A549 (cell line): ENCODE results near the gene FAM193A. TPM values are rescaled to one million over a fixed set of nuclear protein-coding genes. Genes with fewer than 3 reads are reported as not detected.

Experiments used
- ATAC-seq, 2 experiments: fragments of 200-7000 bp in 1 of 2; fragments of >200 bp in 1 of 2; cut with Nextera tagmentation in 1 of 2; cut with Tn5 transposase in 1 of 2; 3 replicates each; pipeline versions ENCODE4 v1.8.0 to v1.9.1; 2018 to 2020; ENCODE audit warnings: mild to moderate bottlenecking in 1 of 2, moderate library complexity in 1 of 2
- CTCF ChIA-PET: fragments of 300-600 bp; sonication (Branson Sonifier 250); formaldehyde crosslinking; extraction: SDS; loops from one replicate; lab custom pipeline; 2021; ENCODE audit warnings: antibody characterized with exemption, inconsistent platforms; lab: Yijun Ruan, JAX
- POLR2A ChIA-PET: fragments of 350-600 bp; formaldehyde crosslinking; extraction: SDS; loops from one replicate; lab custom pipeline; 2021; ENCODE audit warnings: antibody characterized with exemption, inconsistent platforms; lab: Yijun Ruan, JAX
- DNase-seq, 2 experiments: peaks; one replicate each; pipeline versions ENCODE4 v3.0.0 to v3.0.0-alpha.2; 2011 to 2016; ENCODE audit warnings: low read depth in 1 of 2, low spot score in 1 of 2
- FAIRE-seq: peaks from 2 replicates; lab custom pipeline; 2011; peaks lifted over from hg19 to GRCh38; lab: Jason Lieb, UNC
- H3K27ac ChIP-seq, 2 experiments: fragments of >200 bp; sonication (Bioruptor Twin); formaldehyde crosslinking; 3 replicates each; pipeline ENCODE4 v1.5.1; 2016 to 2017
- H3K4me1 ChIP-seq: fragments of >200 bp; sonication (Bioruptor Twin); formaldehyde crosslinking; 3 replicates; pipeline ENCODE4 v1.6.1; 2016
- H3K4me2 ChIP-seq: fragments of >200 bp; sonication (Bioruptor Twin); formaldehyde crosslinking; 3 replicates; pipeline ENCODE4 v1.6.1; 2016
- H3K4me3 ChIP-seq: fragments of >200 bp; sonication (Bioruptor Twin); formaldehyde crosslinking; 3 replicates; pipeline ENCODE4 v1.5.1; 2016
- H3K9me3 ChIP-seq: fragments of >200 bp; sonication (Bioruptor Twin); formaldehyde crosslinking; 3 replicates; pipeline ENCODE4 v1.6.1; 2016
- BCL3 ChIP-seq: fragments of >200 bp; sonication (Bioruptor Twin); formaldehyde crosslinking; IDR thresholded peaks from 3 replicates; pipeline ENCODE4 v1.6.1; 2016
- BHLHE40 ChIP-seq: IDR thresholded peaks from 2 replicates; pipeline ENCODE4 v1.6.1; 2012; ENCODE audit warnings: low read depth, low read length, inconsistent platforms
- CHD4 ChIP-seq: fragments of 200-600 bp; sonication (generic); IDR thresholded peaks from 2 replicates; pipeline ENCODE4 v1.6.1; 2016; ENCODE audit warnings: antibody characterized with exemption, mild to moderate bottlenecking, borderline replicate concordance
- E2F6 ChIP-seq: IDR thresholded peaks from 2 replicates; pipeline ENCODE4 v1.6.1; 2012; ENCODE audit warnings: low read depth, borderline replicate concordance
- EHF ChIP-seq: fragments of 250-450 bp; sonication (Bioruptor Pico); IDR thresholded peaks from 2 replicates; pipeline ENCODE4 v1.5.0; 2020; ENCODE audit warnings: mild to moderate bottlenecking
- EHMT2 ChIP-seq: fragments of 200-600 bp; sonication (generic); IDR thresholded peaks from 2 replicates; pipeline ENCODE4 v1.6.1; 2016; ENCODE audit warnings: antibody characterized with exemption, low read depth, mild to moderate bottlenecking, moderate library complexity
- ELK1 ChIP-seq: fragments of 150-350 bp; IDR thresholded peaks from 2 replicates; pipeline ENCODE4 v1.6.1; 2014; ENCODE audit warnings: low read depth, mild to moderate bottlenecking, low read length
- EP300 ChIP-seq, 2 experiments: fragments of >200 bp; sonication (Bioruptor Twin); formaldehyde crosslinking; IDR thresholded peaks; 2 replicates in 1 of 2; 3 replicates in 1 of 2; pipeline ENCODE4 v1.6.1; 2016 to 2017
- ESRRA ChIP-seq: fragments of 150-350 bp; IDR thresholded peaks from 2 replicates; pipeline ENCODE4 v1.6.1; 2014; ENCODE audit warnings: mild to moderate bottlenecking, low read length, borderline replicate concordance
- FOSL2 ChIP-seq, 2 experiments: fragments of 450-650 bp in 1 of 2; fragments of >200 bp in 1 of 2; sonication (Bioruptor Twin) in 1 of 2; formaldehyde crosslinking; IDR thresholded peaks; 2 replicates each; pipeline versions ENCODE4 v1.5.0 to v1.6.1; 2016 to 2020; ENCODE audit warnings: mild to moderate bottlenecking in 1 of 2, moderate library complexity in 1 of 2
- FOXS1 ChIP-seq: fragments of 250-450 bp; sonication (Bioruptor Pico); IDR thresholded peaks from 2 replicates; pipeline ENCODE4 v1.5.0; 2020; ENCODE audit warnings: mild to moderate bottlenecking, moderate library complexity
- GATA3 ChIP-seq: IDR thresholded peaks from 2 replicates; pipeline ENCODE4 v1.6.1; 2012; ENCODE audit warnings: borderline replicate concordance
- HDAC2 ChIP-seq: fragments of 200-600 bp; sonication (generic); IDR thresholded peaks from 2 replicates; pipeline ENCODE4 v1.6.1; 2016
- HES2 ChIP-seq: fragments of >200 bp; sonication (Bioruptor Twin); formaldehyde crosslinking; IDR thresholded peaks from 2 replicates; pipeline ENCODE4 v1.6.1; 2016
- HOXA7 ChIP-seq: fragments of 250-450 bp; sonication (Bioruptor Pico); IDR thresholded peaks from 2 replicates; pipeline ENCODE4 v1.5.0; 2020; ENCODE audit warnings: mild to moderate bottlenecking, moderate library complexity
- HOXB13 ChIP-seq: fragments of 250-450 bp; sonication (Bioruptor Pico); IDR thresholded peaks from 2 replicates; pipeline ENCODE4 v1.5.0; 2020; ENCODE audit warnings: low read depth, mild to moderate bottlenecking, moderate library complexity
- HOXB5 ChIP-seq: fragments of 250-450 bp; sonication (Bioruptor Pico); IDR thresholded peaks from 2 replicates; pipeline ENCODE4 v1.5.0; 2020; ENCODE audit warnings: mild to moderate bottlenecking, moderate library complexity
- MAX ChIP-seq: IDR thresholded peaks from 2 replicates; pipeline ENCODE4 v1.6.1; 2012
- NFE2L2 ChIP-seq: fragments of 150-350 bp; conservative IDR thresholded peaks from 2 replicates; pipeline ENCODE4 v1.6.1; 2014; ENCODE audit warnings: low read length
- NPAS2 ChIP-seq: fragments of 250-450 bp; sonication (Bioruptor Pico); IDR thresholded peaks from 2 replicates; pipeline ENCODE4 v1.8.0; 2022; ENCODE audit warnings: mild to moderate bottlenecking, moderate library complexity, borderline replicate concordance
- PHF8 ChIP-seq: fragments of 200-600 bp; sonication (generic); IDR thresholded peaks from 2 replicates; pipeline ENCODE4 v1.6.1; 2016; ENCODE audit warnings: low read depth, mild to moderate bottlenecking, antibody characterized with exemption, moderate library complexity, borderline replicate concordance
- RARB ChIP-seq: fragments of 250-450 bp; sonication (Bioruptor Pico); IDR thresholded peaks from 2 replicates; pipeline ENCODE4 v1.8.0; 2021; ENCODE audit warnings: mild to moderate bottlenecking, moderate library complexity
- RCOR1 ChIP-seq: fragments of 150-350 bp; IDR thresholded peaks from 2 replicates; pipeline ENCODE4 v1.6.1; 2014; ENCODE audit warnings: antibody characterized with exemption, low read length, low read depth
- RFX5 ChIP-seq: fragments of 450-650 bp; IDR thresholded peaks from 2 replicates; pipeline ENCODE4 v1.7.1; 2014; ENCODE audit warnings: antibody characterized with exemption, mild to moderate bottlenecking, moderate library complexity
- RNF2 ChIP-seq: fragments of 200-600 bp; sonication (generic); IDR thresholded peaks from 2 replicates; pipeline ENCODE4 v1.6.1; 2016; ENCODE audit warnings: low read depth, mild to moderate bottlenecking, antibody characterized with exemption, moderate library complexity, borderline replicate concordance
- SREBF2 ChIP-seq: fragments of 450-650 bp; IDR thresholded peaks from 2 replicates; pipeline ENCODE4 v1.6.1; 2014; ENCODE audit warnings: mild to moderate bottlenecking, moderate library complexity
- TFCP2L1 ChIP-seq: fragments of 250-450 bp; sonication (Bioruptor Pico); IDR thresholded peaks from 2 replicates; pipeline ENCODE4 v1.5.0; 2021; ENCODE audit warnings: mild to moderate bottlenecking
- TP53 ChIP-seq: fragments of 250-450 bp; sonication (Bioruptor Pico); IDR thresholded peaks from 2 replicates; pipeline ENCODE4 v1.5.0; 2021; ENCODE audit warnings: mild to moderate bottlenecking, moderate library complexity
- ZFP36 ChIP-seq: fragments of 450-650 bp; IDR thresholded peaks from 2 replicates; pipeline ENCODE4 v1.6.1; 2014; ENCODE audit warnings: borderline replicate concordance; ENCODE audit not compliant: partially characterized antibody
- ZNF302 ChIP-seq: fragments of 250-450 bp; sonication (Bioruptor Pico); IDR thresholded peaks from 2 replicates; pipeline ENCODE4 v1.9.0; 2021; ENCODE audit warnings: inconsistent platforms, mild to moderate bottlenecking, moderate library complexity
- WGBS: methylation state at CpG from one replicate; pipeline ENCODE4 v1.1.6; 2017; ENCODE audit errors: missing lambda C conversion rate; 5-methylcytosine and 5-hydroxymethylcytosine counted together
- polyA plus RNA-seq, 4 experiments: library from polyadenylated mRNA; depleted of rRNA in 3 of 4; stranded (reverse); fragments of >200 nt; fragmentation: RNase III in 1 of 4; extraction: RNeasy Plus Mini Kit Qiagen cat#74134 plus additional on column Dnase treatment in 1 of 4; gene quantifications; 2 replicates in 3 of 4; 3 replicates in 1 of 4; pipeline ENCODE4 v1.2.3, GENCODE V29; 2011 to 2017

Gene FAM193A
- polyA plus RNA-seq, 2 of the 4 experiments (the other 2 are of a cell fraction): 4.5 to 6.7 TPM

- TF ChIP-seq NFE2L2 (no peak), RFX5 (no peak), ZFP36 (no peak), MAX (no peak)
- 94% methylated on average over 5 of the region's 6 CpGs for WGBS
- no peaks in the 10 kb centered on the region for H3K4me1 ChIP-seq
- H3K4me2 ChIP-seq: no peak overlapping the region
- H3K9me3 ChIP-seq: no peaks in the 10 kb centered on the region
- DNase-seq (no peak), FAIRE-seq (no peak), ATAC-seq (no peak)
- CTCF ChIA-PET: no interaction called here
- H3K4me3 ChIP-seq: no peak overlapping the region
- POLR2A ChIA-PET: no interaction called here
- no peak overlapping the region for H3K27ac ChIP-seq
These were observed 64.4 kb downstream of the FAM193A start for GRCh38 chr4:2600878-2601277.

GRCh38 chr4:2604614-2605013, 68.2 kb downstream of the FAM193A start:
- ChIA-PET POLR2A (no interaction called here), CTCF (no interaction called here)
- TF ChIP-seq ZNF302 (CRISPR knock-in tag): no peak
- no peak for TF ChIP-seq HOXB5 (CRISPR knock-in tag)
- no peak for TF ChIP-seq EP300 (IDR thresholded peaks at IDR 0.05)
- no peak for TF ChIP-seq BCL3
- TF ChIP-seq PHF8: no peak
- no peak for TF ChIP-seq RNF2
- no peak for TF ChIP-seq SREBF2
- no peak for TF ChIP-seq FOSL2 (IDR thresholded peaks at IDR 0.05)
- TF ChIP-seq FOSL2 (CRISPR knock-in tag; IDR thresholded peaks at IDR 0.05): no peak
- TF ChIP-seq HES2: no peak
- TF ChIP-seq ESRRA: no peak
- TF ChIP-seq BHLHE40: no peak
- TF ChIP-seq EHMT2: no peak
- no peak for TF ChIP-seq RCOR1
- no peak for DNase-seq
- FAIRE-seq: no peak
- H3K4me3 ChIP-seq: no peak overlapping the region
- 86% methylated on average over 4 of the region's 4 CpGs for WGBS
- no peak overlapping the region for H3K27ac ChIP-seq
- no peak overlapping the region for H3K4me2 ChIP-seq
- H3K4me1 ChIP-seq: no peaks in the 10 kb centered on the region
- no peak for ATAC-seq
- H3K9me3 ChIP-seq: no peaks in the 10 kb centered on the region

GRCh38 chr4:2606960-2607506, 70.6 kb downstream of the FAM193A start:
- no peaks in the 10 kb centered on the region for H3K4me1 ChIP-seq
- FAIRE-seq: no peak
- TF ChIP-seq RARB (CRISPR knock-in tag): no peak
- no peak for TF ChIP-seq ZFP36
- no peak for TF ChIP-seq E2F6
- no peak for TF ChIP-seq NFE2L2
- TF ChIP-seq HDAC2: no peak
- TF ChIP-seq BCL3: no peak
- no peak for TF ChIP-seq EHF (CRISPR knock-in tag)
- no peak for TF ChIP-seq TFCP2L1
- no peak for TF ChIP-seq CHD4
- TF ChIP-seq HOXA7 (CRISPR knock-in tag): no peak
- TF ChIP-seq GATA3: no peak
- TF ChIP-seq FOXS1 (CRISPR knock-in tag): no peak
- TF ChIP-seq TP53: no peak
- no peak for TF ChIP-seq RCOR1
- no peak for TF ChIP-seq EP300 (IDR thresholded peaks at IDR 0.05)
- TF ChIP-seq NPAS2 (CRISPR knock-in tag): no peak
- no peak for TF ChIP-seq HOXB13 (CRISPR knock-in tag)
- TF ChIP-seq EHMT2: no peak
- TF ChIP-seq ELK1: no peak
- TF ChIP-seq BHLHE40: no peak
- TF ChIP-seq, all 56 proteins: peak for 0
- 95% methylated on average over 9 of the region's 9 CpGs for WGBS
- CTCF ChIA-PET: interaction anchor here (0.9 to 1.0 kb wide), 2 partner anchors 14 to 201 kb away, joined by 3 to 4 read pairs; no protein-coding TSS in a partner anchor
- POLR2A ChIA-PET: no interaction called here
- Histone ChIP-seq H3K4me2 (no peak overlapping the region), H3K4me3 (no peak overlapping the region), H3K9me3 (no peaks in the 10 kb centered on the region), H3K27ac (no peak overlapping the region)
- DNase-seq (no peak), ATAC-seq (no peak)
